HG03025 (cell line): ENCODE measurements around the gene PTPRF.
"Not testable (repeated sequence)": the region's sequence is repeated elsewhere in the genome, so short reads cannot be mapped to it uniquely, and the experiment has no call there.

ENCODE experiments used
- ATAC-seq: cut with Tn5 transposase; IDR thresholded peaks from one replicate; pipeline ENCODE4 v1.9.1; 2021; ENCODE audit warnings: mild to moderate bottlenecking, moderate library complexity; ENCODE audit not compliant: unreplicated experiment, low FRiP score

PTPRF gene

GRCh38 chr1:43619996-43620920, 89.6 kb downstream of the PTPRF start:
- ATAC-seq: no peak

GRCh38 chr1:43620956-43621355, 90.3 kb downstream of the PTPRF start:
- ATAC-seq: no peak

GRCh38 chr1:43621386-43621785, 90.7 kb downstream of the PTPRF start:
- no peak for ATAC-seq

- ATAC-seq: no peak
Observed at GRCh38 chr1:43621861-43622260, 91.2 kb downstream of the PTPRF start.

- no peak for ATAC-seq
Observed at GRCh38 chr1:43622471-43622870, 91.8 kb downstream of the PTPRF start.

- ATAC-seq: no peak
Observed at GRCh38 chr1:43622901-43623780, 92.5 kb downstream of the PTPRF start.

- no peak for ATAC-seq
Observed at GRCh38 chr1:43625063-43625780, 94.5 kb downstream of the PTPRF start.

- no peak for ATAC-seq
Observed at GRCh38 chr1:43632135-43632670, 101.5 kb downstream of the PTPRF start.

- ATAC-seq: no peak
Observed at GRCh38 chr1:43634721-43635120, 104.0 kb downstream of the PTPRF start.

- no peak for ATAC-seq
Observed at GRCh38 chr1:43636006-43636641, 105.4 kb downstream of the PTPRF start.

GRCh38 chr1:43637267-43637666, 106.6 kb downstream of the PTPRF start:
- ATAC-seq: no peak

- not testable (repeated sequence) for ATAC-seq
Observed at GRCh38 chr1:43638381-43638780, 107.7 kb downstream of the PTPRF start.

- ATAC-seq: no peak
Observed at GRCh38 chr1:43639976-43640794, 109.5 kb downstream of the PTPRF start.

GRCh38 chr1:43644558-43644957, 113.9 kb downstream of the PTPRF start:
- ATAC-seq: no peak

- ATAC-seq: no peak
Observed at GRCh38 chr1:43645461-43645860, 114.8 kb downstream of the PTPRF start.

- not testable (repeated sequence) for ATAC-seq
Observed at GRCh38 chr1:43647331-43647730, 116.6 kb downstream of the PTPRF start.

GRCh38 chr1:43648221-43648847, 117.7 kb downstream of the PTPRF start:
- ATAC-seq: no peak

GRCh38 chr1:43648876-43649477, 118.3 kb downstream of the PTPRF start:
- no peak for ATAC-seq
